ENCODE results near the gene KRT73. TPM values are rescaled to one million over a fixed set of nuclear protein-coding genes. Genes with fewer than 3 reads are reported as not detected.

The KRT73 gene
- total RNA-seq, 4 donors from 2014 or later: 0.15 TPM; not detected in 3

DNA sequence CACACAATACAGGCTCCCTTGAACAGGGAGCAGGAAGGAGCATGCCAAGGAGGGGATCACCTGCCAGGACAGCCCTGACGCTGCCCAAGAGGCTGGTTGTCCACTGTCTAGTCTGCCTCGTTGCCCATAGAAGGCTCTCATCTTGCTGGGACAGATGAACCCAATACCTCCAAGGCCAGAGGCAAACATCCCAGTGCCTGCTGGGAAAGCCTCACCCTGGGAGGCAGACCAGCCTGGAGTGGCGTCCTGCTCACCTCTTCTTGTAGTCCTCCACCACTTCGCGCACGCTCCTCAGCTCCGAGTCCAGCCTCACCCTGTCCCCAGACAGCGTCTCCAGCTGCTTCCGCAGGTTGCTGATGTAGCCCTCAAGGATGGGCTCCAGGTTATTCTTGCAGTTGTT is 2.4 kb downstream of the KRT73 start:
- no peaks in the 10 kb centered on the region for H3K9me3 ChIP-seq
- intact Hi-C loops (cut with DNase I): no loop called here
- no peak overlapping the region for H3K27ac ChIP-seq
- WGBS, 2 donors: 95 to 100% methylated on average over 1 to 4 of the region's 9 CpGs
- no peak overlapping the region for H3K4me3 ChIP-seq
- H3K36me3 ChIP-seq: no peaks in the 10 kb centered on the region
- H3K4me1 ChIP-seq: peaks cover 0 to 8% (median 0%) of the 10 kb centered on the region in 3 donors
- H3K27me3 ChIP-seq: peaks cover 0 to 38% (median 0%) of the 10 kb centered on the region in 4 donors
- DNase-seq: no peak
- TF ChIP-seq, protein P1, sequence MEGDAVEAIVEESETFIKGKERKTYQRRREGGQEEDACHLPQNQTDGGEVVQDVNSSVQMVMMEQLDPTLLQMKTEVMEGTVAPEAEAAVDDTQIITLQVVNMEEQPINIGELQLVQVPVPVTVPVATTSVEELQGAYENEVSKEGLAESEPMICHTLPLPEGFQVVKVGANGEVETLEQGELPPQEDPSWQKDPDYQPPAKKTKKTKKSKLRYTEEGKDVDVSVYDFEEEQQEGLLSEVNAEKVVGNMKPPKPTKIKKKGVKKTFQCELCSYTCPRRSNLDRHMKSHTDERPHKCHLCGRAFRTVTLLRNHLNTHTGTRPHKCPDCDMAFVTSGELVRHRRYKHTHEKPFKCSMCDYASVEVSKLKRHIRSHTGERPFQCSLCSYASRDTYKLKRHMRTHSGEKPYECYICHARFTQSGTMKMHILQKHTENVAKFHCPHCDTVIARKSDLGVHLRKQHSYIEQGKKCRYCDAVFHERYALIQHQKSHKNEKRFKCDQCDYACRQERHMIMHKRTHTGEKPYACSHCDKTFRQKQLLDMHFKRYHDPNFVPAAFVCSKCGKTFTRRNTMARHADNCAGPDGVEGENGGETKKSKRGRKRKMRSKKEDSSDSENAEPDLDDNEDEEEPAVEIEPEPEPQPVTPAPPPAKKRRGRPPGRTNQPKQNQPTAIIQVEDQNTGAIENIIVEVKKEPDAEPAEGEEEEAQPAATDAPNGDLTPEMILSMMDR (IDR thresholded peaks at IDR 0.05): no peak
- no peak for TF ChIP-seq POLR2A (IDR thresholded peaks at IDR 0.05)

DNA sequence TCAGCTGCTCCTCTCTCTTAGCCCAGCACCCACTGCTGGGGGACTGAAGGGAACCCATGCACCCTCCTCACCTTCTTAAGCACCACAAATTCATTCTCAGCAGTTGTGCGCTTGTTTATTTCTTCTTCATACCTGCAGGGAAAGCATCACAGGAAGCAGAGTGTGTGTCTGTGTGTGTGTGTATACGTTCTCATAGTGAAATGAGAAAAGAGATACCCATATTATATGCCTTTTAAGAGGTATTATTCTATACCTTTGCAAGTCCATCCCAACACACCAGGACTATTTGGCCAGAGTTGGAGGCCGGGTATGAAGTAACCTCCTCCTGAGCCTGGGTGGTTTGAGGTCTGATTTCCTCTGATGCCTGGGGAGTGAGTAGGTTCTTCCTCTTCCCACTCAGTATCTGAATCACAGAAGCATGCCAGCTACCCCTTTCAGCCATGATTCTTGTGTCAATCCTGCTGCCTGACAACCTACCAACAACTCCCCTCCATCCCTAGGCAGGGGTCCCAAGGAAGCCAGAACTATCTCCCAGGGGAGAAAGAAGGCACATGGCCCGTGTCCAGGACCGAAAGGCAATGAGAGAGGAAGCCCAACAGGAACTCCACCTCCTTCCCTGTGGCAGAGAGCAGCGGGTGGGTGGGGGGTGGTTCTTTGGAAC is 3.0 kb downstream of the KRT73 start:
- Histone ChIP-seq H3K4me3 (no peak overlapping the region), H3K4me1 (peaks cover 0 to 8% (median 0%) of the 10 kb centered on the region in 3 donors), H3K9me3 (no peaks in the 10 kb centered on the region), H3K27ac (no peak overlapping the region), H3K27me3 (peaks cover 0 to 44% (median 0%) of the 10 kb centered on the region in 4 donors), H3K36me3 (no peaks in the 10 kb centered on the region)
- TF ChIP-seq, protein P1 (IDR thresholded peaks at IDR 0.05): no peak
- no peak for TF ChIP-seq POLR2A (IDR thresholded peaks at IDR 0.05)
- intact Hi-C loops (cut with DNase I): no loop called here
- WGBS, 2 donors: 71 to 75% methylated on average over 3 of the region's 6 CpGs
- no peak for DNase-seq

DNA sequence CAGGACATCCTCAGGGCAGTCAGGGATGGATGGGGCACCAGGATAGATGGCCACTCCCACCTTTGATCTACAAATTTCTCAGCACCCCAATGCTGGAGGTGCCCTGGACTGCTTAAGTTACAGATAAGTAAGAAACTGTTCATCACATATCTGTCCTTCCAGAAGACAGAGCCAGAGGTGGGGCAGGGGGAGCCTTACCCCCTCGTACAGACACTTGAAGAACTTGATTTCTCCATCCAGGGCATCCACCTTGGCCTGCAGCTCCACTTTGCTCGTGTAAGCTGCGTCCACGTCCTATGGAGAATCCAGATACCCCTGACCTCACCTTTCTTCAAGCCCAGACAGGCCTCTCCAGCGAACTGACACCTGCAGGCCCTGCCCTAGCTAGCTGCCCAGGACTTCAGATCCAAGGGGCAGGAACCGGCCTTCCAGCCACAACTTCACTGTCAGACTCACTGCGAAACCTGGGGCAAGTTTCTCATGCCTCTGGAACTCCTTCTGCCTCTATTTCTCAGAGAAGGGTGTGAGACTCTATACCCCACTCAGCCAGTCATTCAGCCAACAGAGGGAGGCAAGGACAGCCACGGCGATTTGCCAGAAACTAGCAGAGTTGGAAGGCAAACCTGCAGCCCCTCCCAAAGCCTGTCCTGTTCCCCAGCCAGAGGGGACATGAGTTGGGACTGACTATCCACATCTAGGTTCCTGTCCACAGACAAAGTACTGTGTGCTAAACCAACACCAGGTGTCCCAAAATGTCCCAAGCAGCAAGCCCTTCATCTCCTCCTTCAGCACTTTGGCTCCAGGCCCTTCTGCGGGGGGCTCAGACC is 3.8 kb downstream of the KRT73 start:
- no peak for TF ChIP-seq POLR2A (IDR thresholded peaks at IDR 0.05)
- TF ChIP-seq, protein P1 (IDR thresholded peaks at IDR 0.05): no peak
- Histone ChIP-seq H3K4me1 (peaks cover 0 to 8% (median 0%) of the 10 kb centered on the region in 3 donors), H3K36me3 (no peaks in the 10 kb centered on the region), H3K27me3 (peaks cover 0 to 49% (median 0%) of the 10 kb centered on the region in 4 donors), H3K4me3 (no peak overlapping the region), H3K9me3 (no peaks in the 10 kb centered on the region), H3K27ac (no peak overlapping the region)
- intact Hi-C loops (cut with DNase I): no loop called here
- no peak for DNase-seq
- WGBS, 2 donors: 70 to 93% methylated on average over 3 to 6 of the region's 10 CpGs

DNA sequence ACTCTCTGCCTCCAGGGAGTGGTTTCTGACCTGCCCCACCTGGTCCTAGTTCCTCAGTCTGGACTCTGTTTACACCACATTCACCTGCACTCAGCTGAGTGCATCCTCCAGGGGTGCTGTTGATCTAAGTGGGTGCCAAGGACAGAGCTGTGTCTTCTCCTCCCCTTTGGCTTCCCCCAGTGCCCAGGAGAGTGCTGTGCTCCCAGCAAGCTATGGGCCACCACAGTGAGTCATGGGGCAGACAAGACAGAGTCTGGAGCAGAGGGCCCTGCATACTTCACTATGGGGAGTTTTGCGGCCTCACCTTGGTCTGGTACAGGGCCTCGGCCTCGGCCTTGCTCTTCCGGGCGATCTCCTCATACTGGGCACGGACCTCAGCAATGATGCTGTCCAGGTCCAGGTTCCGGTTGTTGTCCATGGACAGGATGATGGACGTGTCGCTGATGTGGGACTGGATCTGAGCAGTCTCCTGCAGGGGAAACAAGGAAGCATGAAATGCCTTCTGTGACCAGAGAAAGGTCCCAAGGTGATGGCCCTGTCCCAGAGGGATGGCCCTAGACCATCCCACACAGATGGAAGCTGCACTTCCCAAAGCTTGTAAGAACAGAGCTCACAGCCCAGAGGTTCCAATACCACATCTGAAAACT is 4.9 kb downstream of the KRT73 start:
- H3K4me1 ChIP-seq: peaks cover 0 to 8% (median 0%) of the 10 kb centered on the region in 3 donors
- no peak for DNase-seq
- H3K27me3 ChIP-seq: peaks cover 0 to 52% (median 0%) of the 10 kb centered on the region in 4 donors
- no peaks in the 10 kb centered on the region for H3K9me3 ChIP-seq
- H3K27ac ChIP-seq: no peak overlapping the region
- TF ChIP-seq, protein P1 (IDR thresholded peaks at IDR 0.05): no peak
- TF ChIP-seq POLR2A (IDR thresholded peaks at IDR 0.05): no peak
- no peaks in the 10 kb centered on the region for H3K36me3 ChIP-seq
- intact Hi-C loops (cut with DNase I): no loop called here
- no peak overlapping the region for H3K4me3 ChIP-seq
- 94% methylated on average over 7 of the region's 9 CpGs; no CpG with 5 or more reads in 1 of the 2 donors for WGBS, 2 donors
